Prostate gland (tissue), 2 donors: ENCODE measurements around the gene MAD2L2.

Experiments
- POLR2A ChIP-seq: fragments of 450-650 bp; IDR thresholded peaks from one replicate; pipeline ENCODE4 v1.6.1; 2016; ENCODE audit warnings: antibody characterized with exemption, mild to moderate bottlenecking
- TF ChIP-seq, protein P1 (sequence below), 4 experiments: fragments of 200-600 bp in 2 of 4; fragments of 450-650 bp in 2 of 4; sonication (generic) in 2 of 4; IDR thresholded peaks; 1 replicate in 3 of 4; 2 replicates in 1 of 4; pipeline ENCODE4 v1.5.1; 2016 to 2019; ENCODE audit warnings: antibody characterized with exemption in 4 of 4, mild to moderate bottlenecking in 2 of 4, moderate library complexity in 2 of 4

- TF ChIP-seq, protein P1, sequence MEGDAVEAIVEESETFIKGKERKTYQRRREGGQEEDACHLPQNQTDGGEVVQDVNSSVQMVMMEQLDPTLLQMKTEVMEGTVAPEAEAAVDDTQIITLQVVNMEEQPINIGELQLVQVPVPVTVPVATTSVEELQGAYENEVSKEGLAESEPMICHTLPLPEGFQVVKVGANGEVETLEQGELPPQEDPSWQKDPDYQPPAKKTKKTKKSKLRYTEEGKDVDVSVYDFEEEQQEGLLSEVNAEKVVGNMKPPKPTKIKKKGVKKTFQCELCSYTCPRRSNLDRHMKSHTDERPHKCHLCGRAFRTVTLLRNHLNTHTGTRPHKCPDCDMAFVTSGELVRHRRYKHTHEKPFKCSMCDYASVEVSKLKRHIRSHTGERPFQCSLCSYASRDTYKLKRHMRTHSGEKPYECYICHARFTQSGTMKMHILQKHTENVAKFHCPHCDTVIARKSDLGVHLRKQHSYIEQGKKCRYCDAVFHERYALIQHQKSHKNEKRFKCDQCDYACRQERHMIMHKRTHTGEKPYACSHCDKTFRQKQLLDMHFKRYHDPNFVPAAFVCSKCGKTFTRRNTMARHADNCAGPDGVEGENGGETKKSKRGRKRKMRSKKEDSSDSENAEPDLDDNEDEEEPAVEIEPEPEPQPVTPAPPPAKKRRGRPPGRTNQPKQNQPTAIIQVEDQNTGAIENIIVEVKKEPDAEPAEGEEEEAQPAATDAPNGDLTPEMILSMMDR (IDR thresholded peaks at IDR 0.05), result no peak
- TF ChIP-seq POLR2A, result no peak
Observed at GRCh38 chr1:11728126-11728806, 47.3 kb upstream of the MAD2L2 start.
